Renal cortex interstitium (tissue), 3 donors: ENCODE results near the gene THUMPD3. TPM values are rescaled to one million over a fixed set of nuclear protein-coding genes. Genes with fewer than 3 reads are reported as not detected.

ENCODE experiments used
- polyA plus RNA-seq, 3 donors: library from polyadenylated mRNA; unstranded; fragments of 120-200 nt; gene quantifications; one replicate each; pipeline ENCODE4 v1.2.1, GENCODE V29; 2013; ENCODE audit not compliant: insufficient read length in 3 of 3

Gene THUMPD3
- polyA plus RNA-seq, 3 donors = 54.3 to 63.9 (median 59.7) TPM

Other genes with a start within 250 kb of the THUMPD3 start
- gene SRGAP3, start 113.4 kb upstream of the THUMPD3 start, polyA plus RNA-seq = 10 to 100 TPM; 15.0 to 28.4 (median 16.2) TPM
- gene SETD5, start 34.6 kb downstream of the THUMPD3 start, polyA plus RNA-seq = 100 to 1,000 TPM; 118 to 156 (median 134) TPM
- gene LHFPL4, start 190.8 kb downstream of the THUMPD3 start, polyA plus RNA-seq = under 1 TPM in 2 of 3 donors, not detected in 1; 0.03 to 0.07 TPM